Spleen (tissue), 7 donors: Measurements from ENCODE around the gene BTRC.

Experiments
- CTCF ChIP-seq, 11 experiments: fragments of 200-600 bp in 7 of 11; fragments of 450-650 bp in 4 of 11; sonication (generic) in 4 of 11; IDR thresholded peaks in 8 of 11; conservative IDR thresholded peaks in 3 of 11; 1 replicate in 7 of 11; 2 replicates in 4 of 11; pipeline versions ENCODE4 v1.4.0 to v1.8.0; 2016 to 2021; ENCODE audit warnings: antibody characterized with exemption in 11 of 11, inconsistent platforms in 4 of 11, mild to moderate bottlenecking in 1 of 11
- POLR2A ChIP-seq, 3 donors: fragments of 450-650 bp; IDR thresholded peaks; one replicate each; pipeline ENCODE4 v1.5.1; 2017; ENCODE audit warnings: antibody characterized with exemption in 3 of 3, mild to moderate bottlenecking in 1 of 3
- POLR2AphosphoS5 ChIP-seq, 3 donors: sonication (generic); formaldehyde crosslinking; IDR thresholded peaks; one replicate each; pipeline ENCODE4 v1.5.1; 2017; ENCODE audit warnings: antibody characterized with exemption in 3 of 3
- donor health status: DM: no; HTN: no; CAD: no; lungs with moderate emphysema.
- donor health status: DM: no; HTN: no; CAD: no.
- donor health status: DM: no; HTN: no; CAD: no.

DNA sequence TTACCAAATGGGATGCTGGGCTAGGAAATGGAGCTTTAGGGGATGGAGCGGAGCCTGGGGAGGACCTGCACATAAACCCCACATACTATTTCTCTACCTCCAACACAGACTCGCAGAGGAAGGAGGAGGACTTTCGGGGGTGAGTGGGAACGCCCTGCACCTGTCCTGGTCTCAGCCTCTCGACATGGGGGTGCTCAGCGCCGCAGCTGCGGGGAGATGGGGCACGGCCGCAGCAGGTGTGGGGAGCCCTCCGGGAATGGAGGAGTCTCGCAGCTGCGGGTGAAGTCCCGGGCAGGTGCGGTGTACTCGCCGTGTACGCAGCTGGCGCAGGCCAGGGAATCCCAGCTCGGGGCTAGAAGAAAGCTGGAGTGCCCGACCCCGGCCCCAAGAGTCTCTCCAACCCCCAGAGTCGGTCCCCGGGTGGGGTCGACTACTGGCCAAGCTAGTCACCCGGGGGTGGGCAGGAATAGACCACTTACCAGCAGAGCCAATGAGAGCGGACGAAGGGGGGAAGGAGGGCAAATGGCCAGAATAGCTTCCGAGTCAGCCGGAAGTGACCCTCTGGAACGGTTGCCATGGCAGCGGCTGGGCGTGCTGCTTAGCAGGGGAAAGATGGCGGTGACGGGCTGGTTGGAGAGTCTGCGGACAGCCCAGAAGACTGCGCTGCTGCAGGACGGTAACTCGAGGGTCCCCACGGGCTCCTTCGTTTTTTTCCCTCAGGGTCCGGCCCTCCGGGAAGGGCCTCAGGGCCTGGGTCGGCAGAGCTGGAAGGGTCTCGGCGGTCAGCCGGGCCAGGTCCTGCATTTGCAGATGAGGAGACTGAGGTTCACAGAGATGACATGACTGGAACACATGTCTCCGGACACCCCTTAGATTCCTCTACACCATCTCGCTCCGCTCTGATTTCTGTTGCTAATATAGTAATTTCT is 234.0 kb downstream of the BTRC start, which contains the start of the genes DPCD and POLL:
- TF ChIP-seq POLR2A (IDR thresholded peaks at IDR 0.05) (no peak), CTCF (IDR thresholded peaks at IDR 0.05 in 8 of 11, conservative IDR thresholded peaks at IDR 0.05 in 3 of 11) (no peak), POLR2AphosphoS5 (IDR thresholded peaks at IDR 0.05) (peak; percentile 83 to 87 (median 84))
